ENCODE data around the gene CLIP2.
"Not testable (repeated sequence)": the region's sequence is repeated elsewhere in the genome, so short reads cannot be mapped to it uniquely, and the experiment has no call there.

The CLIP2 gene

GRCh38 chr7:74371381-74372341 lies 82.5 kb downstream of the CLIP2 start:
- no peak for DNase-seq (ENCODE audit: low read depth)

GRCh38 chr7:74372511-74373111 lies 83.4 kb downstream of the CLIP2 start:
- no peak for DNase-seq (ENCODE audit: low read depth)

- no peak for DNase-seq (ENCODE audit: low read depth)
These were observed 84.3 kb downstream of the CLIP2 start for GRCh38 chr7:74373536-74373935.

- no peak for DNase-seq (ENCODE audit: low read depth)
These were observed 86.6 kb downstream of the CLIP2 start for GRCh38 chr7:74375726-74376220.

- no peak for DNase-seq (ENCODE audit: low read depth)
These were observed 87.2 kb downstream of the CLIP2 start for GRCh38 chr7:74376256-74377036.

GRCh38 chr7:74379938-74380337 lies 90.7 kb downstream of the CLIP2 start:
- no peak for DNase-seq (ENCODE audit: low read depth)

GRCh38 chr7:74380720-74381119 lies 91.5 kb downstream of the CLIP2 start:
- no peak for DNase-seq (ENCODE audit: low read depth)

- not testable (repeated sequence) for DNase-seq (ENCODE audit: low read depth)
These were observed 94.9 kb downstream of the CLIP2 start for GRCh38 chr7:74384086-74384485.

- DNase-seq (ENCODE audit: low read depth) = peak; percentile 22
These were observed 95.6 kb downstream of the CLIP2 start for GRCh38 chr7:74384854-74385253.

GRCh38 chr7:74387606-74388005 lies 98.4 kb downstream of the CLIP2 start:
- DNase-seq (ENCODE audit: low read depth) = no peak

GRCh38 chr7:74388880-74389415 lies 99.7 kb downstream of the CLIP2 start:
- DNase-seq (ENCODE audit: low read depth) = no peak

GRCh38 chr7:74393722-74394121 lies 104.5 kb downstream of the CLIP2 start:
- peak; percentile 50 for DNase-seq (ENCODE audit: low read depth)

GRCh38 chr7:74394601-74395000 lies 105.4 kb downstream of the CLIP2 start:
- peak; percentile 41 for DNase-seq (ENCODE audit: low read depth)

- no peak for DNase-seq (ENCODE audit: low read depth)
These were observed 106.6 kb downstream of the CLIP2 start for GRCh38 chr7:74395745-74396311.

- DNase-seq (ENCODE audit: low read depth) = no peak
These were observed 107.8 kb downstream of the CLIP2 start for GRCh38 chr7:74396993-74397392.

GRCh38 chr7:74398426-74398825 lies 109.2 kb downstream of the CLIP2 start:
- DNase-seq (ENCODE audit: low read depth) = no peak

GRCh38 chr7:74399006-74399405 lies 109.8 kb downstream of the CLIP2 start:
- DNase-seq (ENCODE audit: low read depth) = no peak

GRCh38 chr7:74400420-74401136 lies 111.4 kb downstream of the CLIP2 start:
- DNase-seq (ENCODE audit: low read depth) = no peak

- peak; percentile 34 for DNase-seq (ENCODE audit: low read depth)
These were observed 112.1 kb downstream of the CLIP2 start for GRCh38 chr7:74401137-74401859.

- not testable (repeated sequence) for DNase-seq (ENCODE audit: low read depth)
These were observed 113.5 kb downstream of the CLIP2 start for GRCh38 chr7:74402668-74403067.
